ENCODE results near the gene SUCLG2.

DNA sequence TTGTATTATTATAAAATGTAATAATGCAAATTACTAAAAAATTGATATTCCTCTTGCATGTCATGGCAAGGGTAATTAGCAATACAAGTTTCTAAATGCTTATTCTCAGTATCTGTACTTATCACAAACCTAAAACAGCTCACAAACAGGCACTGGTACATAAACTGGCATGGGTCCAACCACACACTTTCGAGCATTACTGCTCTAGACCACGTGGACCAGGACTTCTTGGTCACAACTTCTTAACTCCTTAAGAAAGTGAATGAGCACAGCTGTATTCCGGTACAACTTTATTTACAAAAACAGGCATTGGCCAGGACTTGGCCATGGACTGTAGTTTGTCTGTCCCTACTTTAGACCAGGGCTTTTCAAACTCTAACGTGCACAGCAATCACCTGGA lies 173.3 kb downstream of the SUCLG2 start:
- TF ChIP-seq, protein P1, sequence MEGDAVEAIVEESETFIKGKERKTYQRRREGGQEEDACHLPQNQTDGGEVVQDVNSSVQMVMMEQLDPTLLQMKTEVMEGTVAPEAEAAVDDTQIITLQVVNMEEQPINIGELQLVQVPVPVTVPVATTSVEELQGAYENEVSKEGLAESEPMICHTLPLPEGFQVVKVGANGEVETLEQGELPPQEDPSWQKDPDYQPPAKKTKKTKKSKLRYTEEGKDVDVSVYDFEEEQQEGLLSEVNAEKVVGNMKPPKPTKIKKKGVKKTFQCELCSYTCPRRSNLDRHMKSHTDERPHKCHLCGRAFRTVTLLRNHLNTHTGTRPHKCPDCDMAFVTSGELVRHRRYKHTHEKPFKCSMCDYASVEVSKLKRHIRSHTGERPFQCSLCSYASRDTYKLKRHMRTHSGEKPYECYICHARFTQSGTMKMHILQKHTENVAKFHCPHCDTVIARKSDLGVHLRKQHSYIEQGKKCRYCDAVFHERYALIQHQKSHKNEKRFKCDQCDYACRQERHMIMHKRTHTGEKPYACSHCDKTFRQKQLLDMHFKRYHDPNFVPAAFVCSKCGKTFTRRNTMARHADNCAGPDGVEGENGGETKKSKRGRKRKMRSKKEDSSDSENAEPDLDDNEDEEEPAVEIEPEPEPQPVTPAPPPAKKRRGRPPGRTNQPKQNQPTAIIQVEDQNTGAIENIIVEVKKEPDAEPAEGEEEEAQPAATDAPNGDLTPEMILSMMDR (IDR thresholded peaks at IDR 0.05; ENCODE audit: insufficient read depth, low read depth, low read length) = no peak
- no peak for TF ChIP-seq EZH2 (IDR thresholded peaks at IDR 0.05; ENCODE audit: insufficient read depth, low read length)
